SK-N-SH treated with all-trans-retinoic acid at 6 μM for 48 hours (cell line): ENCODE data around the gene SH2D6.

Source experiments
- ATAC-seq: fragments of 200-7000 bp; cut with Tn5 transposase; 3 replicates; pipeline ENCODE4 v1.9.1; 2020; ENCODE audit warnings: mild to moderate bottlenecking, moderate library complexity
- ARNTL ChIP-seq: fragments of 450-650 bp; formaldehyde crosslinking; IDR thresholded peaks from 2 replicates; pipeline ENCODE4 v1.5.0; 2020; ENCODE audit warnings: low read depth, mild to moderate bottlenecking, moderate library complexity, borderline replicate concordance
- BACH2 ChIP-seq: fragments of 250-450 bp; sonication (Bioruptor Pico); IDR thresholded peaks from 2 replicates; pipeline ENCODE4 v1.9.0; 2021; ENCODE audit warnings: mild to moderate bottlenecking, borderline replicate concordance
- CSDC2 ChIP-seq: fragments of 250-450 bp; sonication (Bioruptor Pico); IDR thresholded peaks from 2 replicates; pipeline ENCODE4 v1.5.0; 2020; ENCODE audit warnings: mild to moderate bottlenecking, moderate library complexity
- CSRNP3 ChIP-seq: fragments of 250-450 bp; sonication (Bioruptor Pico); IDR thresholded peaks from 2 replicates; pipeline ENCODE4 v1.5.1; 2021; ENCODE audit warnings: mild to moderate bottlenecking, moderate library complexity
- ESRRG ChIP-seq: fragments of 250-450 bp; sonication (Bioruptor Pico); IDR thresholded peaks from 2 replicates; pipeline ENCODE4 v1.6.1; 2021; ENCODE audit warnings: mild to moderate bottlenecking
- GLIS3 ChIP-seq: fragments of 250-450 bp; sonication (Bioruptor Pico); IDR thresholded peaks from 2 replicates; pipeline ENCODE4 v1.5.0; 2020; ENCODE audit warnings: mild to moderate bottlenecking, moderate library complexity
- ISL1 ChIP-seq: fragments of 250-450 bp; sonication (Bioruptor Pico); IDR thresholded peaks from 2 replicates; pipeline ENCODE4 v2.1.2; 2022; ENCODE audit warnings: mild to moderate bottlenecking, moderate library complexity
- OSR1 ChIP-seq: fragments of 250-450 bp; sonication (Bioruptor Pico); IDR thresholded peaks from 2 replicates; pipeline ENCODE4 v1.8.0; 2022; ENCODE audit warnings: moderate library complexity, mild to moderate bottlenecking, inconsistent platforms
- PATZ1 ChIP-seq: fragments of 250-450 bp; sonication (Bioruptor Pico); IDR thresholded peaks from 2 replicates; pipeline ENCODE4 v1.8.0; 2020; ENCODE audit warnings: mild to moderate bottlenecking, moderate library complexity, borderline replicate concordance
- PPARA ChIP-seq: fragments of 250-450 bp; sonication (Bioruptor Pico); IDR thresholded peaks from 2 replicates; pipeline ENCODE4 v1.5.0; 2020; ENCODE audit warnings: mild to moderate bottlenecking, borderline replicate concordance
- RARB ChIP-seq: fragments of 250-450 bp; sonication (Bioruptor Pico); IDR thresholded peaks from 2 replicates; pipeline ENCODE4 v1.8.0; 2021; ENCODE audit warnings: mild to moderate bottlenecking, moderate library complexity
- SNAI2 ChIP-seq: fragments of 250-450 bp; sonication (Bioruptor Pico); IDR thresholded peaks from 2 replicates; pipeline ENCODE4 v1.5.0; 2020; ENCODE audit warnings: mild to moderate bottlenecking, moderate library complexity
- TCF4 ChIP-seq: fragments of 250-450 bp; sonication (Bioruptor Pico); IDR thresholded peaks from 2 replicates; pipeline ENCODE4 v1.8.0; 2021; ENCODE audit warnings: mild to moderate bottlenecking, moderate library complexity, borderline replicate concordance
- TOX ChIP-seq: fragments of 250-450 bp; sonication (Bioruptor Pico); IDR thresholded peaks from 2 replicates; pipeline ENCODE4 v1.8.0; 2021; ENCODE audit warnings: mild to moderate bottlenecking, moderate library complexity, borderline replicate concordance
- ZC3H10 ChIP-seq: fragments of 250-450 bp; sonication (Bioruptor Pico); IDR thresholded peaks from 2 replicates; pipeline ENCODE4 v1.5.1; 2021; ENCODE audit warnings: mild to moderate bottlenecking, moderate library complexity
- ZFP30 ChIP-seq: fragments of 450-650 bp; formaldehyde crosslinking; IDR thresholded peaks from 2 replicates; pipeline ENCODE4 v1.5.0; 2022; ENCODE audit warnings: mild to moderate bottlenecking, moderate library complexity
- ZNF565 ChIP-seq: fragments of 450-650 bp; formaldehyde crosslinking; conservative IDR thresholded peaks from 2 replicates; pipeline ENCODE4 v1.5.0; 2020; ENCODE audit warnings: low read depth, mild to moderate bottlenecking, moderate library complexity
- ZNF70 ChIP-seq: fragments of 450-650 bp; formaldehyde crosslinking; IDR thresholded peaks from 2 replicates; pipeline ENCODE4 v1.5.0; 2020; ENCODE audit warnings: mild to moderate bottlenecking, moderate library complexity
- ZNF8 ChIP-seq: fragments of 450-650 bp; formaldehyde crosslinking; IDR thresholded peaks from 2 replicates; pipeline ENCODE4 v1.5.0; 2020; ENCODE audit warnings: mild to moderate bottlenecking, moderate library complexity
- TF ChIP-seq, protein P1 (sequence below): fragments of 250-450 bp; sonication (Bioruptor Pico); IDR thresholded peaks from 2 replicates; pipeline ENCODE4 v1.8.0; 2021; ENCODE audit warnings: low read depth, mild to moderate bottlenecking, moderate library complexity, borderline replicate concordance
- TF ChIP-seq, protein P2 (sequence below): fragments of 250-450 bp; sonication (Bioruptor Pico); IDR thresholded peaks from 2 replicates; pipeline ENCODE4 v1.5.1; 2020; ENCODE audit warnings: low read depth, mild to moderate bottlenecking, moderate library complexity

The SH2D6 gene

DNA sequence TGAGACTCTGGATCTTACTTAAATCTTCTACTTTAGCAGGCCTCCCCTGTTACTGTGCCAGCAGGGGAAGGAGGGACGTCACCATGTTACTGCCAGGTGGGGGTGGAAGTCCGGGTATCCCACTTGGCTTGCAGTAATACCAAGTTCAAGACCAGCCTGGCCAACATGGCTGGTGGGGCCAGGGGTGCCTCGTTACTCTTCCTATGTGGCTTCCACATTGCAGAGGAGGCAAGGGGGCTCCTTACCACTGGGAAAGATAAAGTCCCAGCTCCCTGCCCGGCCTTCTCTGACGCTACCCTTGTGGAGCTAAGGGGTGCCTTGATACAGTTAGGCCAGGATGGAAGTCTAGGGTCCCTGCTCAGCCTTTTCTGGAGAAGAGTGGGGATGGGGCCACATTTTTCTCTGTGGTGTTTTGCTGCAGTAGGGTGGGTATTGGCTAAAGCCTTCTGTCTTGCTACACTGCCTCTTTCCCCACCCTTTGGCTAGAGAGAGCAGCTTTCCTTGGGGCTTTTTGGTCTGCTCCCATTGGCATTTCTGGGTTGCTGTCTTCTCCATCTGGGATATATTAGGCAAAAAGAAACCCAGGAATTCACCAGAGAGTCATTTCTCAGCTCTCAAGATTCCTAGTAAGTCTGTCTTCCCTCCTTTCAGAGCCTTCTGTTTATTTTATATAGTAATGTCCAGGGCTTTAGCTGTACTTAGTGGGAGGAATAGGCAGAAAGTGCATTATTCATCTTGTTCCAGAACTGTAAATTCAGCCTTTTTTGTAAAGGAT lies 42.0 kb upstream of the SH2D6 start:
- no peak for ATAC-seq

DNA sequence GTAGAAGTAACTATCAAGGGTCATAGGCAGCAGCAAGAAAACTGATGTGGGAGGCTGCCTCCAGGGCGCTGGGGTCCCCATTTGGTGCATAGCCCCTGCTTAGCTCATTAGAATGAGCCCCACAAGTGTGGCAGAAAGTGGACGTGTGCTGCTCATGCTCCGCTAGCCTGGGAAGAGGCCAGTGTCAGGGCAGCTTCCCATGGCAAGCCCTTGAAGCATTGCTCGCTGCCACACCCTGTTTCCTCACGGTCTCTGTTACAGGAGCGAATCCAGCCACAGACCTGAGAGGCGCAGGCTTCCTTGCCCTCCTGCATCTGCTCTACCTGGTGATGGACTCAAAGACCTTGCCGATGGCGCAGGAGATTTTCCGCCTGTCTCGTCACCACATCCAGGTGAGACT lies 41.4 kb upstream of the SH2D6 start:
- no peak for ATAC-seq
- TF ChIP-seq ZNF70 (CRISPR knock-in tag) (no peak), ZNF8 (no peak), ESRRG (no peak), ZC3H10 (CRISPR knock-in tag) (no peak), ZNF565 (CRISPR knock-in tag) (no peak), TCF4 (CRISPR knock-in tag) (no peak), PATZ1 (CRISPR knock-in tag) (no peak)

More for the DNA sequence above, 42.0 kb upstream of the SH2D6 start:
- TF ChIP-seq, protein P1, sequence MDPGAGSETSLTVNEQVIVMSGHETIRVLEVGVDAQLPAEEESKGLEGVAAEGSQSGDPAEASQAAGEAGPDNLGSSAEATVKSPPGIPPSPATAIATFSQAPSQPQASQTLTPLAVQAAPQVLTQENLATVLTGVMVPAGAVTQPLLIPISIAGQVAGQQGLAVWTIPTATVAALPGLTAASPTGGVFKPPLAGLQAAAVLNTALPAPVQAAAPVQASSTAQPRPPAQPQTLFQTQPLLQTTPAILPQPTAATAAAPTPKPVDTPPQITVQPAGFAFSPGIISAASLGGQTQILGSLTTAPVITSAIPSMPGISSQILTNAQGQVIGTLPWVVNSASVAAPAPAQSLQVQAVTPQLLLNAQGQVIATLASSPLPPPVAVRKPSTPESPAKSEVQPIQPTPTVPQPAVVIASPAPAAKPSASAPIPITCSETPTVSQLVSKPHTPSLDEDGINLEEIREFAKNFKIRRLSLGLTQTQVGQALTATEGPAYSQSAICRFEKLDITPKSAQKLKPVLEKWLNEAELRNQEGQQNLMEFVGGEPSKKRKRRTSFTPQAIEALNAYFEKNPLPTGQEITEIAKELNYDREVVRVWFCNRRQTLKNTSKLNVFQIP (CRISPR knock-in tag): no peak
- TF ChIP-seq ZNF70 (CRISPR knock-in tag) (no peak), ISL1 (CRISPR knock-in tag) (no peak), GLIS3 (no peak), ZC3H10 (CRISPR knock-in tag) (no peak), ESRRG (no peak), PATZ1 (CRISPR knock-in tag) (no peak), BACH2 (CRISPR knock-in tag) (no peak), CSDC2 (CRISPR knock-in tag) (no peak), TCF4 (CRISPR knock-in tag) (no peak), RARB (CRISPR knock-in tag) (no peak), PPARA (no peak), SNAI2 (CRISPR knock-in tag) (no peak), CSRNP3 (CRISPR knock-in tag) (no peak)

DNA sequence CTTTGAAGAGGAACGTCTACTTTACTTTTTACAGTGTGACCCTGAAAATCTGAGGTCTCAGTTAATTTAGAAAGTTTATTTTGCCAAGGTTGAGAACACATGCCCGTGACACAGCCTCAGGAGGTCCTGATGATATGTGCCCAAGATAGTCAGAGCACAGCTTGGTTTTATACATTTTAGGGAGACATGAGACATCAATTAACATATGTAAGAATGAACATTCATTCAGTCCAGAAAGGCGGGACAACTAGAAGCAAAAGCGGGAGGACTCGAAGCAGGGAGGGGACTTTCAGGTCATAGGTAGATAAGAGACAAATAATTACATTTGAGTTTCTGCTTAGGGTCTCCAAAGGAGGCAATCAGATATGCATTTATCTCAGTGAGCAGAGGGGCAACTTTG lies 40.3 kb upstream of the SH2D6 start:
- no peak for ATAC-seq
- TF ChIP-seq ZC3H10 (CRISPR knock-in tag) (no peak), ZFP30 (CRISPR knock-in tag) (no peak), PPARA (no peak), CSRNP3 (CRISPR knock-in tag) (no peak), TOX (no peak), ARNTL (CRISPR knock-in tag) (no peak), OSR1 (CRISPR knock-in tag) (no peak), BACH2 (CRISPR knock-in tag) (no peak), PATZ1 (CRISPR knock-in tag) (no peak), CSDC2 (CRISPR knock-in tag) (no peak), ZNF70 (CRISPR knock-in tag) (no peak)
- TF ChIP-seq, protein P1 (CRISPR knock-in tag): no peak
- TF ChIP-seq, protein P2, sequence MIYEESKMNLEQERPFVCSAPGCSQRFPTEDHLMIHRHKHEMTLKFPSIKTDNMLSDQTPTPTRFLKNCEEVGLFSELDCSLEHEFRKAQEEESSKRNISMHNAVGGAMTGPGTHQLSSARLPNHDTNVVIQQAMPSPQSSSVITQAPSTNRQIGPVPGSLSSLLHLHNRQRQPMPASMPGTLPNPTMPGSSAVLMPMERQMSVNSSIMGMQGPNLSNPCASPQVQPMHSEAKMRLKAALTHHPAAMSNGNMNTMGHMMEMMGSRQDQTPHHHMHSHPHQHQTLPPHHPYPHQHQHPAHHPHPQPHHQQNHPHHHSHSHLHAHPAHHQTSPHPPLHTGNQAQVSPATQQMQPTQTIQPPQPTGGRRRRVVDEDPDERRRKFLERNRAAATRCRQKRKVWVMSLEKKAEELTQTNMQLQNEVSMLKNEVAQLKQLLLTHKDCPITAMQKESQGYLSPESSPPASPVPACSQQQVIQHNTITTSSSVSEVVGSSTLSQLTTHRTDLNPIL (CRISPR knock-in tag): no peak
